Fibroblast of mammary gland (primary cell): ENCODE measurements around the gene RYR3.

Experiments used
- DNase-seq: peaks from one replicate; pipeline ENCODE4 v3.0.0-alpha.2; 2010; ENCODE audit warnings: low read depth
- H3K4me3 ChIP-seq: 2 replicates; pipeline ENCODE4 v1.5.1; 2011; ENCODE audit warnings: low read depth, mild to moderate bottlenecking, low read length, moderate library complexity; ENCODE audit not compliant: control insufficient read depth
- CTCF ChIP-seq: conservative IDR thresholded peaks from 2 replicates; pipeline ENCODE4 v1.5.1; 2011; ENCODE audit warnings: low read depth, low read length, inconsistent platforms; ENCODE audit not compliant: control insufficient read depth, insufficient read depth

RYR3 gene

GRCh38 chr15:33857726-33858125 is 547.0 kb downstream of the RYR3 start:
- no peak for TF ChIP-seq CTCF
- no peak for DNase-seq
- no peak overlapping the region for H3K4me3 ChIP-seq

GRCh38 chr15:33858836-33859235 is 548.1 kb downstream of the RYR3 start:
- H3K4me3 ChIP-seq, result no peak overlapping the region
- TF ChIP-seq CTCF, result no peak
- no peak for DNase-seq

GRCh38 chr15:33859992-33860545 is 549.3 kb downstream of the RYR3 start:
- H3K4me3 ChIP-seq, result no peak overlapping the region
- no peak for TF ChIP-seq CTCF
- DNase-seq, result no peak

- peak; percentile 47 for DNase-seq
These were observed 550.0 kb downstream of the RYR3 start for GRCh38 chr15:33860754-33861153.

GRCh38 chr15:33864360-33865075 is 553.8 kb downstream of the RYR3 start:
- DNase-seq, result no peak
- no peak for TF ChIP-seq CTCF

More at GRCh38 chr15:33860754-33861153, 550.0 kb downstream of the RYR3 start:
- TF ChIP-seq CTCF, result no peak
- H3K4me3 ChIP-seq, result no peak overlapping the region

GRCh38 chr15:33865416-33865815 is 554.6 kb downstream of the RYR3 start:
- no peak for TF ChIP-seq CTCF
- peak; percentile 24 for DNase-seq
- no peak overlapping the region for H3K4me3 ChIP-seq

More at GRCh38 chr15:33864360-33865075, 553.8 kb downstream of the RYR3 start:
- no peak overlapping the region for H3K4me3 ChIP-seq
